ENCODE results near the gene LCE4A. TPM values are rescaled to one million over a fixed set of nuclear protein-coding genes. Genes with fewer than 3 reads are reported as not detected.

LCE4A gene
- polyA plus RNA-seq, 1 donor (not counting 4 experiments of a cell fraction or from before 2014, with no cell fraction given): not detected

GRCh38 chr1:152745289-152745704 lies 37.3 kb downstream of the LCE4A start:
- no peaks in the 10 kb centered on the region for H3K9me3 ChIP-seq (ENCODE audit: control insufficient read depth, low read depth, low read length)
- no peaks in the 10 kb centered on the region for H3K36me3 ChIP-seq (ENCODE audit: control insufficient read depth in 2 of 2, extremely low read depth in 1 of 2, insufficient read depth in 2 of 2, low read length in 2 of 2)
- no peaks in the 10 kb centered on the region for H3K79me2 ChIP-seq (ENCODE audit: control insufficient read depth, insufficient read depth, low read length)
- H3K4me1 ChIP-seq (ENCODE audit: control insufficient read depth, extremely low read depth, insufficient read depth, low read length): peaks cover 35% of the 10 kb centered on the region
- no peaks in the 10 kb centered on the region for H3K27me3 ChIP-seq (ENCODE audit: control insufficient read depth, extremely low read depth, insufficient read depth, low read length)
- no peak overlapping the region for H2AFZ ChIP-seq (ENCODE audit: control insufficient read depth, low read length)
- dilution Hi-C loops (cut with MboI; ENCODE audit: extremely low pct_ligation_motif_present, low sequenced_read_pairs): no loop called here
- TF ChIP-seq CTCF (optimal IDR thresholded peaks at IDR 0.05 in 1 of 3, IDR thresholded peaks at IDR 0.05 in 1 of 3, conservative IDR thresholded peaks at IDR 0.05 in 1 of 3; ENCODE audit: extremely low read depth in 1 of 3, insufficient read depth in 2 of 3, low read length in 3 of 3) (peak in 2 of 3 experiments; percentile 0 to 26), EZH2 (IDR thresholded peaks at IDR 0.05; ENCODE audit: low read length) (no peak)
- H3K9me1 ChIP-seq (ENCODE audit: control insufficient read depth, extremely low read depth, insufficient read depth, low read length): no peaks in the 10 kb centered on the region
- H4K20me1 ChIP-seq (ENCODE audit: control insufficient read depth, extremely low read depth, insufficient read depth, low read length): no peaks in the 10 kb centered on the region
- FAIRE-seq: peak; percentile 90
- H3K4me3 ChIP-seq (ENCODE audit: control insufficient read depth in 2 of 3, extremely low read depth in 1 of 3, insufficient read depth in 2 of 3, low read depth in 1 of 3, low read length in 3 of 3): no peak overlapping the region
- H3K27ac ChIP-seq (ENCODE audit: control insufficient read depth, insufficient read depth, low read length): peak overlapping the region; percentile 54
- no peak for DNase-seq (ENCODE audit: low read depth, low spot score)
- H3K9ac ChIP-seq (ENCODE audit: control insufficient read depth, extremely low read depth, insufficient read depth, low read length): no peak overlapping the region
- no peak overlapping the region for H3K4me2 ChIP-seq (ENCODE audit: control insufficient read depth, extremely low read depth, insufficient read depth, low read depth, low read length)

GRCh38 chr1:152745765-152746444 lies 37.9 kb downstream of the LCE4A start:
- DNase-seq (ENCODE audit: low read depth, low spot score) (no peak), FAIRE-seq (no peak)
- H3K27ac ChIP-seq (ENCODE audit: control insufficient read depth, insufficient read depth, low read length): no peak overlapping the region
- H3K4me2 ChIP-seq (ENCODE audit: control insufficient read depth, extremely low read depth, insufficient read depth, low read depth, low read length): no peak overlapping the region
- no peaks in the 10 kb centered on the region for H3K9me3 ChIP-seq (ENCODE audit: control insufficient read depth, low read depth, low read length)
- H3K9me1 ChIP-seq (ENCODE audit: control insufficient read depth, extremely low read depth, insufficient read depth, low read length): no peaks in the 10 kb centered on the region
- H3K9ac ChIP-seq (ENCODE audit: control insufficient read depth, extremely low read depth, insufficient read depth, low read length): no peak overlapping the region
- peaks cover 33% of the 10 kb centered on the region for H3K4me1 ChIP-seq (ENCODE audit: control insufficient read depth, extremely low read depth, insufficient read depth, low read length)
- no peaks in the 10 kb centered on the region for H3K27me3 ChIP-seq (ENCODE audit: control insufficient read depth, extremely low read depth, insufficient read depth, low read length)
- no peaks in the 10 kb centered on the region for H3K36me3 ChIP-seq (ENCODE audit: control insufficient read depth in 2 of 2, extremely low read depth in 1 of 2, insufficient read depth in 2 of 2, low read length in 2 of 2)
- H2AFZ ChIP-seq (ENCODE audit: control insufficient read depth, low read length): no peak overlapping the region
- no peaks in the 10 kb centered on the region for H4K20me1 ChIP-seq (ENCODE audit: control insufficient read depth, extremely low read depth, insufficient read depth, low read length)
- H3K4me3 ChIP-seq (ENCODE audit: control insufficient read depth in 2 of 3, extremely low read depth in 1 of 3, insufficient read depth in 2 of 3, low read depth in 1 of 3, low read length in 3 of 3): no peak overlapping the region
- no peaks in the 10 kb centered on the region for H3K79me2 ChIP-seq (ENCODE audit: control insufficient read depth, insufficient read depth, low read length)
- no peak for TF ChIP-seq CTCF (optimal IDR thresholded peaks at IDR 0.05 in 1 of 3, IDR thresholded peaks at IDR 0.05 in 1 of 3, conservative IDR thresholded peaks at IDR 0.05 in 1 of 3; ENCODE audit: extremely low read depth in 1 of 3, insufficient read depth in 2 of 3, low read length in 3 of 3)
- TF ChIP-seq EZH2 (IDR thresholded peaks at IDR 0.05; ENCODE audit: low read length): no peak
- dilution Hi-C loops (cut with MboI; ENCODE audit: extremely low pct_ligation_motif_present, low sequenced_read_pairs): no loop called here
